Fibroblast of villous mesenchyme (primary cell): ENCODE measurements around the gene NFIX. TPM values are rescaled to one million over a fixed set of nuclear protein-coding genes. Genes with fewer than 3 reads are reported as not detected.

Experiments used
- DNase-seq: peaks from one replicate; pipeline ENCODE4 v3.0.0-alpha.2; 2010; ENCODE audit warnings: low read depth
- H3K4me3 ChIP-seq: 2 replicates; pipeline ENCODE4 v1.5.1; 2011; ENCODE audit warnings: low read depth, mild to moderate bottlenecking, low read length
- total RNA-seq: library from RNA; depleted of rRNA; stranded (reverse); fragments of >200 nt; gene quantifications from 2 replicates; pipeline ENCODE4 v1.2.3, GENCODE V29; 2012
- TF ChIP-seq, protein P1 (sequence below): IDR thresholded peaks from 2 replicates; pipeline ENCODE4 v1.5.1; 2012; ENCODE audit warnings: low read depth, mild to moderate bottlenecking, low read length; ENCODE audit not compliant: insufficient read depth

The NFIX gene
- total RNA-seq, 1 donor = 30.2 TPM

DNA sequence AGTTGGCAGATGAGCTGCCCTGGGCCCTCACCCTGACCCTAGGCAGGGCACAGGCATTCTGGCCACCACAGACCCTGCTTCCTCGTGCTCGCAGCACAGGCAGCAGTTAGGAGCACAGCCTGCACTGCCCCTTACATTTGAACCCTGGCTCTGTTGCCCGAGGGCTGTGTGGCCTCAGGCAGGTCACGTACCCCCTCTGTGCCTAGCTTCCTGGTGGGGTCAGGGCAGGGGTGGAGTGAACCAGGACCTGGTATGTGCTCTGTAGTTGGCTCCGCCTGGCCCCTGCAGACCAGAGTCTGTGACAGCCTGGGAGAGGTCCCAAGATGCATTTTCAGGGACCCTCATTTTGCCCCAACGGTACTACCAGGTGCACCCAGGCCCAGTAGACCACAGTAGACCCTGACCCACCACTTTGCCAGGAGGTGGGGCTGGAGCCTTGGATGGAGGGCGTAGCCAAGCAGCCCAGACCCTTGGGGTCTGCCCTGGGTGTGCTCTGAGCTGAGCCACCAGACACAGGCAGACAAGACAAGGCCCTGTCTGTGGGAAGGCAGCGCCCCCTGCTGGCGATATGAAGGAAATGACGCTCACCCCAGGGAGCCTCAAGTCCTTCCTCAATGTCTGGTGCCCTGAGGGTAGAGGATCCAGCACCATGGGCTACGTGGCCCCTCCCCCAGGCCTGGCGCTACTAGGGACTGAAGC is 98.3 kb downstream of the NFIX start:
- no peak overlapping the region for H3K4me3 ChIP-seq
- TF ChIP-seq, protein P1, sequence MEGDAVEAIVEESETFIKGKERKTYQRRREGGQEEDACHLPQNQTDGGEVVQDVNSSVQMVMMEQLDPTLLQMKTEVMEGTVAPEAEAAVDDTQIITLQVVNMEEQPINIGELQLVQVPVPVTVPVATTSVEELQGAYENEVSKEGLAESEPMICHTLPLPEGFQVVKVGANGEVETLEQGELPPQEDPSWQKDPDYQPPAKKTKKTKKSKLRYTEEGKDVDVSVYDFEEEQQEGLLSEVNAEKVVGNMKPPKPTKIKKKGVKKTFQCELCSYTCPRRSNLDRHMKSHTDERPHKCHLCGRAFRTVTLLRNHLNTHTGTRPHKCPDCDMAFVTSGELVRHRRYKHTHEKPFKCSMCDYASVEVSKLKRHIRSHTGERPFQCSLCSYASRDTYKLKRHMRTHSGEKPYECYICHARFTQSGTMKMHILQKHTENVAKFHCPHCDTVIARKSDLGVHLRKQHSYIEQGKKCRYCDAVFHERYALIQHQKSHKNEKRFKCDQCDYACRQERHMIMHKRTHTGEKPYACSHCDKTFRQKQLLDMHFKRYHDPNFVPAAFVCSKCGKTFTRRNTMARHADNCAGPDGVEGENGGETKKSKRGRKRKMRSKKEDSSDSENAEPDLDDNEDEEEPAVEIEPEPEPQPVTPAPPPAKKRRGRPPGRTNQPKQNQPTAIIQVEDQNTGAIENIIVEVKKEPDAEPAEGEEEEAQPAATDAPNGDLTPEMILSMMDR = peak; percentile 89
- peak; percentile 83 for DNase-seq

DNA sequence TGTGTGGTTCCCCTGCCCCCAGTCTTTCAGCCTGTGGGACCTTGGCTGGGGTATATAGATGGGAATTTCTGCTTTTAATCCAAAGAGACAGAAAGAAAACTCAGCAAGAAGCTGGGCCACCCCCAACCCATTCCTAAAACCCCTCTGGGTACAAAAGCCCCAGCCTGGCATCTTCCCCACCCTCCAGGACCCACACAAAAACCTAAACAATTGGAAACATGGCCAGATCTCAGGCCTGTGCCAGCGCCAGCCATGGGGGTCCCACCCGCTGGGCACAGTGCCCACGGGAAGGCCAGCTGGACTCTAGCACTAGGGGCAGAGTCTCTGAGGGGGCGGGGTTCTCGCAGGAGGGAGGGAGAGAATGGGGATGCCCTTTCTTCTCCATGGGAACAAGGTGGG is 98.8 kb downstream of the NFIX start:
- H3K4me3 ChIP-seq = no peak overlapping the region
- no peak for DNase-seq
- TF ChIP-seq, protein P1 = no peak

DNA sequence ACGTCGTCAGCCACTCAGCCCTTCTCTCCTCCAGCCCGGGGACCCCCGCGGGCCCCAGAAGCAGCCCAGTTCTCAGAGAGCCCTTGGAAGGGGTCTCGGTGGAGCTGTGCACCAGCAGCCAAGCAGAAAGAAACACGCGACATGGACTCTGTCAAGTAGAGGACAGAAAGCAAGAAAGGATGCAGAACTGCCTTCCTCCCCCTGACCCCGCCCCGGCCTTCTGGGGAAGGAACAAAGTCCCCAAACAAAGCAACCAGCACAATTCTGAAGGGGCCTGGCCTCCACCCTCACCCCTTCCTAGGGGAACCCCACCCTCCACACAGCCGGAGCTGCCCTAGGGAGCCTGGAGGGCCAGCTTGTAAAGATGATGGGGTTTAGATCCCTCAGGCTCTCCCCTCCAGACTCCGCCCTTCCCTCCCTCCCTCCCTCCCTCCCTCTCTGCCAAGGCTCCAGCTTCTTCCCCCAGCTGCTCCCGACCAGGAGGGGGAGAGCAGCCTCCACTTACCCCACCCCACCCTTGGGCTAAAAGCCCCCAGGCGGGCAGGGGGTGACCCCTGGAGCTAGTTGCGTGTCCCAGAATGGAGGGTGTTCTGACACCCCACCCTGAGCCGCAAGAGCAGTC is 99.6 kb downstream of the NFIX start:
- TF ChIP-seq, protein P1 = no peak
- DNase-seq = no peak
- H3K4me3 ChIP-seq = no peak overlapping the region

DNA sequence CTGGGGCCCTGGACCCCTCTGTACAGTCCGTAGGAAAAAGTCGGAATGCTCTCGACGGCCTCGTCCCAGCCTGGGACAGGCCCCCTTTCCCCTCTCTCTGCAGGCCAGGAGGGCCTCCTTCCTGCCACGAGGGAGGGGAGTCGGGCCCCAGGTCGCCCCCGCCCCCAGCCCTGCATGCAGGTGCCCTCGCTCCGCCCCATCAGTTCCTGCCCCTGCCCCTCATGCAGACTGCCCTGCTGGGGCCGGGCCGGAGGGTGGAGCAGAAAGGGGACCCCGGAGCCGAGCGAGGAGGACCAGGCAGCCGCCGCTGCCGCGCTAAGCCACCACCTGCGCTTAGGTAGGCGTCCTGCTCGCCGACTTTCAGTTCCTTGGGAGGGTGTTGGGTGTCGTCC is 100.1 kb downstream of the NFIX start:
- no peak for DNase-seq
- H3K4me3 ChIP-seq = no peak overlapping the region
- TF ChIP-seq, protein P1 = no peak

GRCh38 chr19:13095934-13096927 is 101.0 kb downstream of the NFIX start:
- no peak overlapping the region for H3K4me3 ChIP-seq
- TF ChIP-seq, protein P1 = no peak
- no peak for DNase-seq

DNA sequence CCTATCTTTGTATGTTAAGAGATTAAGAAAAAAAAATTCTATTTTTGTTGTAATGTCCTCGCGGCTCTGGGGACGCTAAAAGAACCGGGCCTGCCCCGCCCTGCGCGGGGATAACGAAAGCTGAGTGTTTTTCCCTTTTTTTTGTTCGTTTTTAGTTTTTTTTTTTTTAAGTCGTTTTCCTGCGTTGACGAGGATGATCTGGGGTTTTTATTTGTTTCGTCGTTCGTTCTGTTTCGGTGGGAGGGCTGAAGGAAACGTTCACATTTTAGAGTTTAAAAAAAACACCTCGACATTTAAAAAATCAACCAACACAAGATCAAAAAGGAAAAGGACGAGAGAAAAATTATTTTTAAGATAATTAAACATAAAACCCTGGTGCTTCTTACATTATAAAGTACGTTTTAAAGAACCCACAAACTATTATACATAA is 101.8 kb downstream of the NFIX start:
- TF ChIP-seq, protein P1 = no peak
- no peak for DNase-seq
- H3K4me3 ChIP-seq = no peak overlapping the region
